HepG2 (cell line): ENCODE measurements around the gene AIP. TPM values are rescaled to one million over a fixed set of nuclear protein-coding genes. Genes with fewer than 3 reads are reported as not detected.
A peak's percentile ranks its signal among the peaks of the same experiment; 100 is the strongest.

Experiments used
- ATAC-seq: fragments of 200-7000 bp; cut with Tn5 transposase; 3 replicates; pipeline ENCODE4 v1.9.1; 2020; ENCODE audit warnings: mild to moderate bottlenecking, moderate library complexity
- BruUV-seq: library from RNA; stranded (reverse); fragments of 400-500 nt; replicated peaks from 2 replicates; lab custom pipeline; 2021; lab: Mats Ljungman, UMichigan
- CTCF ChIA-PET: fragments of 300-600 bp; formaldehyde crosslinking; extraction: SDS; loops from one replicate; lab custom pipeline; 2021; ENCODE audit warnings: low total read pairs, inconsistent platforms, low intra/inter-chr PET ratio; lab: Yijun Ruan, JAX
- POLR2A ChIA-PET: fragments of 350-600 bp; sonication (Branson Sonifier 250); formaldehyde crosslinking; loops from one replicate; lab custom pipeline; 2020; ENCODE audit warnings: antibody characterized with exemption, inconsistent platforms; lab: Yijun Ruan, JAX
- DNase-seq: peaks from one replicate; pipeline ENCODE4 v3.0.0-alpha.2; 2015; ENCODE audit warnings: low spot score
- FAIRE-seq: peaks from 3 replicates; lab custom pipeline; 2011; peaks lifted over from hg19 to GRCh38; lab: Jason Lieb, UNC
- H2AFZ ChIP-seq: one replicate; pipeline ENCODE4 v1.6.1; 2011; ENCODE audit warnings: low read length, inconsistent platforms
- H3K27ac ChIP-seq: fragments of 300-600 bp; 3 replicates; pipeline ENCODE4 v1.8.0; 2011; ENCODE audit warnings: mixed run types, mild to moderate bottlenecking, mixed read lengths, low read length, inconsistent platforms; ENCODE audit not compliant: insufficient read depth; ENCODE audit errors: extremely low read length
- H3K27me3 ChIP-seq, 2 experiments: fragments of 200-600 bp in 1 of 2; 2 replicates in 1 of 2; 3 replicates in 1 of 2; pipeline versions ENCODE4 v1.6.0 to v1.8.0; 2011; ENCODE audit warnings: low read length in 2 of 2, mild to moderate bottlenecking in 2 of 2, moderate library complexity in 2 of 2, inconsistent platforms in 1 of 2; ENCODE audit not compliant: insufficient read depth in 2 of 2, control insufficient read depth in 1 of 2
- H3K36me3 ChIP-seq, 2 experiments: fragments of 200-600 bp in 1 of 2; replicated peaks in 1 of 2; 2 replicates in 1 of 2; 3 replicates in 1 of 2; pipeline versions ENCODE4 v1.5.1 to v1.8.0; 2011; ENCODE audit warnings: low read length in 2 of 2, inconsistent platforms in 1 of 2; ENCODE audit not compliant: insufficient read depth in 2 of 2, control insufficient read depth in 1 of 2
- H3K4me1 ChIP-seq: 2 replicates; pipeline ENCODE4 v1.5.1; 2012; ENCODE audit warnings: low read length, inconsistent platforms; ENCODE audit not compliant: insufficient read depth
- H3K4me2 ChIP-seq: 2 replicates; pipeline ENCODE4 v1.6.0; 2011; ENCODE audit warnings: low read depth, low read length, inconsistent platforms
- H3K4me3 ChIP-seq, 3 experiments: fragments of 200-600 bp in 1 of 3; sonication (generic), shearing (Covaris generic) in 1 of 3; replicated peaks in 1 of 3; 2 replicates each; pipeline ENCODE4 v1.5.1; 2011 to 2016; ENCODE audit warnings: low read length in 3 of 3, inconsistent platforms in 2 of 3, low read depth in 2 of 3, mild to moderate bottlenecking in 2 of 3, control low read depth in 1 of 3, mixed read lengths in 1 of 3; ENCODE audit not compliant: insufficient read depth in 1 of 3
- H3K79me2 ChIP-seq: one replicate; pipeline ENCODE4 v1.6.1; 2011; ENCODE audit warnings: low read length, inconsistent platforms; ENCODE audit not compliant: insufficient read depth
- H3K9ac ChIP-seq: 2 replicates; pipeline ENCODE4 v1.6.0; 2011; ENCODE audit warnings: mild to moderate bottlenecking, low read depth, low read length, inconsistent platforms; ENCODE audit not compliant: insufficient read depth
- H3K9me3 ChIP-seq: 2 replicates; pipeline ENCODE4 v1.5.1; 2012; ENCODE audit warnings: mild to moderate bottlenecking, low read length
- H4K20me1 ChIP-seq: 2 replicates; pipeline ENCODE4 v1.6.0; 2011; ENCODE audit warnings: inconsistent platforms, mild to moderate bottlenecking, low read length, moderate library complexity; ENCODE audit not compliant: insufficient read depth
- FOXC1 ChIP-seq: sonication (generic); formaldehyde crosslinking; IDR thresholded peaks from 2 replicates; pipeline ENCODE4 v1.8.0; 2022; ENCODE audit warnings: mild to moderate bottlenecking, missing genetic modification reagents, borderline replicate concordance
- WGBS: methylation state at CpG from one replicate; pipeline ENCODE4 v1.1.6; 2017; ENCODE audit warnings: low lambda C conversion rate; 5-methylcytosine and 5-hydroxymethylcytosine counted together
- in situ Hi-C: cut with HindIII; loops from 2 replicates; pipeline ENCODE4 v1.10.0; 2017; ENCODE audit warnings: low pct_unique_long_range_greater_than_20kb; ENCODE audit not compliant: extremely low pct_ligation_motif_present
- intact Hi-C: fragments of 100-400 bp; cut with micrococcal nuclease; formaldehyde crosslinking; loops from one replicate; pipeline ENCODE4 v1.10.0; 2022; ENCODE audit not compliant: unreplicated experiment
- polyA plus RNA-seq, 8 experiments: library from polyadenylated mRNA; depleted of rRNA in 3 of 8; stranded (reverse) in 7 of 8; unstranded in 1 of 8; fragments of >200 nt; fragmentation: Illumina TruSeq in 4 of 8; extraction: Trizol in 4 of 8; gene quantifications; 2 replicates each; pipeline versions ENCODE4 v1.2.1 to v1.2.3, GENCODE V29; 2011 to 2016; ENCODE audit warnings: low read depth in 4 of 8, missing spikeins in 1 of 8, mixed read lengths in 1 of 8; ENCODE audit not compliant: insufficient read depth in 1 of 8
- total RNA-seq, 5 experiments: library from RNA; depleted of rRNA; stranded (reverse); fragments of >200 nt; fragmentation: Illumina TruSeq; extraction: Trizol; gene quantifications; 2 replicates each; pipeline ENCODE4 v1.2.3, GENCODE V29; 2016; ENCODE audit warnings: low read depth in 1 of 5
- TF ChIP-seq, protein P1 (sequence below): sonication (generic); formaldehyde crosslinking; IDR thresholded peaks from 2 replicates; pipeline ENCODE4 v1.5.1; 2020; ENCODE audit warnings: mild to moderate bottlenecking, moderate library complexity, missing genetic modification reagents
- TF ChIP-seq, protein P2 (sequence below): sonication (generic); formaldehyde crosslinking; IDR thresholded peaks from 2 replicates; pipeline ENCODE4 v1.4.0; 2020; ENCODE audit warnings: mild to moderate bottlenecking, low read depth, missing genetic modification reagents

AIP gene
- total and polyA plus RNA-seq, 2 of the 13 experiments (the other 11 are each of a cell fraction or from before 2014, with no cell fraction given), result 51.8 to 110 TPM

DNA sequence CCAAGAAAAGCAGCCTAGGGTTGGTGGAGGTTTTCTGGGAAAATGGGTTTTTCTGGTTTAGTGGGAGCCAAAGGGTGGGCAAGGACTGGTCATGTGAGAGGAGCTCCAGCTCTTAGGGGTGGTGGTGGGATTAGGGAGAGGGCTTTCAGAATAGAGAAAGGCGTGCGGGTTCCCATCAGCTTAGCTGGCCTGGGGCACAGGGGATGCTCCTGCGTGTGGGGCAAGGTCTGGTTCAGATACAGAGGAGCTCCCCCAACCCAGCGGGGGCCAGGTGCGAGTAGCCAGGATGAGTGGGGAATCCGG, 14.4 kb upstream of the AIP start:
- DNase-seq, result no peak
- Histone ChIP-seq H3K4me1 (peaks cover 69% of the 10 kb centered on the region), H3K9ac (peak overlapping the region; percentile 71), H3K36me3 (no peaks in the 10 kb centered on the region), H3K9me3 (no peaks in the 10 kb centered on the region)
- CTCF ChIA-PET, result no interaction called here
- 0% methylated on average over 2 of the region's 6 CpGs for WGBS
- ATAC-seq, result peak; percentile 5
- BruUV-seq, result no TSS peak
- in situ Hi-C loops, result loop anchor here (5.0 kb wide), 1 partner anchor 66 kb away; the partner anchor contains the start of genes PPP1CA and TBC1D10C
- TF ChIP-seq, protein P1, sequence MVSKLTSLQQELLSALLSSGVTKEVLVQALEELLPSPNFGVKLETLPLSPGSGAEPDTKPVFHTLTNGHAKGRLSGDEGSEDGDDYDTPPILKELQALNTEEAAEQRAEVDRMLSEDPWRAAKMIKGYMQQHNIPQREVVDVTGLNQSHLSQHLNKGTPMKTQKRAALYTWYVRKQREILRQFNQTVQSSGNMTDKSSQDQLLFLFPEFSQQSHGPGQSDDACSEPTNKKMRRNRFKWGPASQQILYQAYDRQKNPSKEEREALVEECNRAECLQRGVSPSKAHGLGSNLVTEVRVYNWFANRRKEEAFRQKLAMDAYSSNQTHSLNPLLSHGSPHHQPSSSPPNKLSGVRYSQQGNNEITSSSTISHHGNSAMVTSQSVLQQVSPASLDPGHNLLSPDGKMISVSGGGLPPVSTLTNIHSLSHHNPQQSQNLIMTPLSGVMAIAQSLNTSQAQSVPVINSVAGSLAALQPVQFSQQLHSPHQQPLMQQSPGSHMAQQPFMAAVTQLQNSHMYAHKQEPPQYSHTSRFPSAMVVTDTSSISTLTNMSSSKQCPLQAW, result no peak
- TF ChIP-seq, protein P2, sequence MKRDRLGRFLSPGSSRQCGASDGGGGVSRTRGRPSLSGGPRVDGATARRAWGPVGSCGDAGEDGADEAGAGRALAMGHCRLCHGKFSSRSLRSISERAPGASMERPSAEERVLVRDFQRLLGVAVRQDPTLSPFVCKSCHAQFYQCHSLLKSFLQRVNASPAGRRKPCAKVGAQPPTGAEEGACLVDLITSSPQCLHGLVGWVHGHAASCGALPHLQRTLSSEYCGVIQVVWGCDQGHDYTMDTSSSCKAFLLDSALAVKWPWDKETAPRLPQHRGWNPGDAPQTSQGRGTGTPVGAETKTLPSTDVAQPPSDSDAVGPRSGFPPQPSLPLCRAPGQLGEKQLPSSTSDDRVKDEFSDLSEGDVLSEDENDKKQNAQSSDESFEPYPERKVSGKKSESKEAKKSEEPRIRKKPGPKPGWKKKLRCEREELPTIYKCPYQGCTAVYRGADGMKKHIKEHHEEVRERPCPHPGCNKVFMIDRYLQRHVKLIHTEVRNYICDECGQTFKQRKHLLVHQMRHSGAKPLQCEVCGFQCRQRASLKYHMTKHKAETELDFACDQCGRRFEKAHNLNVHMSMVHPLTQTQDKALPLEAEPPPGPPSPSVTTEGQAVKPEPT (CRISPR knock-in tag), result 0 out of 2 replicates have a peak, but pooled peaks have one; percentile 2
- TF ChIP-seq FOXC1 (CRISPR knock-in tag), result 0 out of 2 replicates have a peak, but pooled peaks have one; percentile 38
- TF ChIP-seq, all 625 proteins: peak for 2
- no peak for FAIRE-seq
- H2AFZ ChIP-seq, result no peak overlapping the region
- peak overlapping the region; percentile 81 to 87 (median 81) for H3K4me3 ChIP-seq
- no peaks in the 10 kb centered on the region for H3K79me2 ChIP-seq
- POLR2A ChIA-PET, result interaction anchor here (0.7 to 2.0 kb wide), 13 partner anchors 8 to 229 kb away, joined by 3 to 22 read pairs (median 4); partner anchors contain the start of genes AIP, POLD4, PPP1CA and PTPRCAP
- H3K27me3 ChIP-seq, result no peaks in the 10 kb centered on the region
- H3K27ac ChIP-seq, result peak overlapping the region; percentile 56
- intact Hi-C loops, result no loop called here
- no peaks in the 10 kb centered on the region for H4K20me1 ChIP-seq
- peak overlapping the region; percentile 97 for H3K4me2 ChIP-seq
